WTC11 (cell line): ENCODE results near the gene HNF1B.
"Not testable (repeated sequence)": the region's sequence is repeated elsewhere in the genome, so short reads cannot be mapped to it uniquely, and the experiment has no call there.

Experiments
- ZNF138 ChIP-seq: sonication (generic); formaldehyde crosslinking; conservative IDR thresholded peaks from 2 replicates; pipeline ENCODE4 v1.8.1; 2022; ENCODE audit warnings: mild to moderate bottlenecking, moderate library complexity, missing genetic modification reagents
- ZNF232 ChIP-seq: sonication (generic); formaldehyde crosslinking; IDR thresholded peaks from 2 replicates; pipeline ENCODE4 v1.8.0; 2022; ENCODE audit warnings: mild to moderate bottlenecking, missing genetic modification reagents
- TF ChIP-seq, protein P1 (sequence below): fragments of 200-600 bp; IDR thresholded peaks from 2 replicates; pipeline ENCODE4 v1.8.0; 2022; ENCODE audit warnings: antibody characterized with exemption

DNA sequence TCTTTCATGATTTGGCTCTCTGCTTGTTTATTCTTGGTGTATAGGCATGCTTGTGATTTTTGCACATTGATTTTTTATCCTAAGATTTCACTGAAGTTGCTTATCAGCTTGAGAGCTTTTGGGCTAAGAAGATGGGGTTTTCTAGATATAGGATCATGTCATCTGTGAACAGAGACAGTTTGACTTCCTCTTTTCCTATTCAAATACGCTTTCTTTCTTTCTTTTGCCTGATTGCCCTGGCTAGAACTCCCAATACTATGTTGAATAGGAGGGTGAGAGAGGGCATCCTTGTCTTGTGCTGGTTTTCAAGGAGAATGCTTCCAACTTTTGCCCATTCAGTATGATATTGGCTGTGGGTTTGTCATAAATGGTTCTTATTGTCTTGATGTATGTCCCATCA, 37.6 kb upstream of the HNF1B start:
- TF ChIP-seq ZNF232, ZNF138 (CRISPR knock-in tag): not testable (repeated sequence)
- TF ChIP-seq, protein P1, sequence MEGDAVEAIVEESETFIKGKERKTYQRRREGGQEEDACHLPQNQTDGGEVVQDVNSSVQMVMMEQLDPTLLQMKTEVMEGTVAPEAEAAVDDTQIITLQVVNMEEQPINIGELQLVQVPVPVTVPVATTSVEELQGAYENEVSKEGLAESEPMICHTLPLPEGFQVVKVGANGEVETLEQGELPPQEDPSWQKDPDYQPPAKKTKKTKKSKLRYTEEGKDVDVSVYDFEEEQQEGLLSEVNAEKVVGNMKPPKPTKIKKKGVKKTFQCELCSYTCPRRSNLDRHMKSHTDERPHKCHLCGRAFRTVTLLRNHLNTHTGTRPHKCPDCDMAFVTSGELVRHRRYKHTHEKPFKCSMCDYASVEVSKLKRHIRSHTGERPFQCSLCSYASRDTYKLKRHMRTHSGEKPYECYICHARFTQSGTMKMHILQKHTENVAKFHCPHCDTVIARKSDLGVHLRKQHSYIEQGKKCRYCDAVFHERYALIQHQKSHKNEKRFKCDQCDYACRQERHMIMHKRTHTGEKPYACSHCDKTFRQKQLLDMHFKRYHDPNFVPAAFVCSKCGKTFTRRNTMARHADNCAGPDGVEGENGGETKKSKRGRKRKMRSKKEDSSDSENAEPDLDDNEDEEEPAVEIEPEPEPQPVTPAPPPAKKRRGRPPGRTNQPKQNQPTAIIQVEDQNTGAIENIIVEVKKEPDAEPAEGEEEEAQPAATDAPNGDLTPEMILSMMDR: not testable (repeated sequence)
